AG08396 (cell line): Measurements from ENCODE around the gene TXNDC11.

Source experiments
- DNase-seq: peaks from one replicate; pipeline ENCODE4 v3.0.0; 2012; ENCODE audit warnings: low spot score, mixed read lengths

TXNDC11 gene

GRCh38 chr16:11658896-11659708 is 83.6 kb downstream of the TXNDC11 start:
- DNase-seq, result no peak

GRCh38 chr16:11657556-11657955 is 85.1 kb downstream of the TXNDC11 start:
- DNase-seq, result no peak

- no peak for DNase-seq
These were observed 87.0 kb downstream of the TXNDC11 start for GRCh38 chr16:11655655-11656054.

GRCh38 chr16:11651796-11652195 is 90.9 kb downstream of the TXNDC11 start:
- no peak for DNase-seq

- no peak for DNase-seq
These were observed 91.7 kb downstream of the TXNDC11 start for GRCh38 chr16:11650641-11651591.

- no peak for DNase-seq
These were observed 93.4 kb downstream of the TXNDC11 start for GRCh38 chr16:11649276-11649675.

GRCh38 chr16:11642765-11643116 is 99.9 kb downstream of the TXNDC11 start:
- no peak for DNase-seq

GRCh38 chr16:11640987-11641817 is 101.5 kb downstream of the TXNDC11 start:
- peak; percentile 73 for DNase-seq

- peak; percentile 88 for DNase-seq
These were observed 102.4 kb downstream of the TXNDC11 start for GRCh38 chr16:11639925-11640899.

- DNase-seq, result no peak
These were observed 103.6 kb downstream of the TXNDC11 start for GRCh38 chr16:11639008-11639562.

GRCh38 chr16:11638140-11638539 is 104.5 kb downstream of the TXNDC11 start:
- no peak for DNase-seq

- no peak for DNase-seq
These were observed 105.3 kb downstream of the TXNDC11 start for GRCh38 chr16:11637320-11637719.

GRCh38 chr16:11636172-11636721 is 106.4 kb downstream of the TXNDC11 start:
- DNase-seq, result no peak

- DNase-seq, result no peak
These were observed 106.9 kb downstream of the TXNDC11 start for GRCh38 chr16:11635679-11636171.

- DNase-seq, result no peak
These were observed 107.5 kb downstream of the TXNDC11 start for GRCh38 chr16:11635113-11635652.

GRCh38 chr16:11634312-11634711 is 108.3 kb downstream of the TXNDC11 start:
- no peak for DNase-seq

GRCh38 chr16:11633113-11633512 is 109.5 kb downstream of the TXNDC11 start:
- no peak for DNase-seq

- DNase-seq, result peak; percentile 75
These were observed 110.2 kb downstream of the TXNDC11 start for GRCh38 chr16:11632455-11632939.

GRCh38 chr16:11631214-11631613 is 111.4 kb downstream of the TXNDC11 start:
- DNase-seq, result no peak

- no peak for DNase-seq
These were observed 111.9 kb downstream of the TXNDC11 start for GRCh38 chr16:11630768-11631056.
